ENCODE results near the gene TP53TG3B. TPM values are rescaled to one million over a fixed set of nuclear protein-coding genes. Genes with fewer than 3 reads are reported as not detected.
"Not testable (repeated sequence)": the region's sequence is repeated elsewhere in the genome, so short reads cannot be mapped to it uniquely, and the experiment has no call there.

The TP53TG3B gene, protein sequence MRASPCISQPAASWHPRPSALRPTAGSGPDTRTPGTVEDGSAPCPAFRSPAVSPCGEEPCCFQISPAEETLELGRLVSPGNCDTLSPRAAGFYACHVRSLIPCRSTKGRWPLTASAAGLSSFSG
- not detected for total RNA-seq
- long read RNA-seq, partial matches to known transcripts: 0 of 1 reads
- long read RNA-seq, other reads (novel, unspliced or antisense): 0 of 1 reads

DNA sequence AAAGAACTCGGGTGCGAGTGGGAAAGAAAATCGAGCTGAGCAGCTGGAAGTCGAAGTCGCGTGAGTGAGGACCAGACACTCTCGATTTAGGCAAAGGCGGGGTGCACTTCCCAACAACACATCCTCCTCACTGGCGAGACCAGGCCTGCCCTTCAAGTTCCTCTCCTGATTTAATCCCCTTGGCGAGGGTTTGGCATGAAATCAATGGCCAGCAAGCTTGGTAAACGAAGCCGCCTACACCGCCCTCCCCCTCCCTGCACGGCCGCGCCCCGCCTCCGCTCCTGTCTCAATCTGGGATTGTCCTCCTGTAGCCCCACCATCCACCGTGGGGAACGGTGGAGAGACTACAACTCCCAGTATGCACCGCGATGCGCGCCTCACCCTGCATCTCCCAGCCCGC lies at the start of gene TP53TG3B:
Gene TP53TG3B (plus strand): TSS at position 301 of the 400 bp plus-strand sequence. CDS start 68 bp downstream, at position 369.
- ATAC-seq; DNase-seq; intact Hi-C loops (cut with micrococcal nuclease): not testable (repeated sequence)

DNA sequence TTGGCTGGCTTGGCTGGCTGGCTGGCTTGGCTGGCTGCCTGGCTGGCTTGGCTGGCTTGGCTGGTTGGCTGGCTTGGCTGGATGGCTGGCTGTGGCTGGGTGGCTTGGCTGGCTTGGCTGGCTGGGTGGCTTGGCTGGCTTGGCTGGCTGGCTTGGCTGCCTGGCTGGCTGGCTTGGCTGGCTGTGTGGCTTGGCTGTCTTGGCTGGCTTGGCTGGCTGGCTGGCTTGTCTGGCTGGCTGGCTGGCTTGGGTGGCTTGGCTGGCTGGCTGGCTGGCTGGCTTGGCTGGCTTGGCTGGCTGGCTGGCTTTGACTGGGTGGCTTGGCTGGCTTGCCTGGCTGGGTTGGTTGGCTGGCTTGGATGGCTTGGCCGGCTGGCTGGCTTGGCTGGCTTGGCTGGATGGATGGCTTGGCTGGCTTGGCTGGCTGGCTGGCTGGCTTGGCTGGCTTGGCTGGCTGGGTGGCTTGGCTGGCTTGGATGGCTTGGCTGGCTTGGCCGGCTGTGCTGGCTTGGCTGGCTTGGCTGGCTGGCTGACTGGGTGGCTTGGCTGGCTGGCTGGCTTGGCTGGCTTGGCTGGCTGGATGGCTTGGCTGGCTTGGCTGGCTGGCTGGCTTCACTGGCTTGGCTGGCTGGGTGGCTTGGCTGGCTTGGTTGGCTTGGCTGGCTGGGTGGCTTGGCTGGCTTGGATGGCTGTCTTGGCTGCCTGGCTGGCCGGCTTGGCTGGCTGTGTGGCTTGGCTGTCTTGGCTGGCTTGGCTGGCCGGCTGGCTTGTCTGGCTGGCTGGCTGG lies 24.2 kb upstream of the TP53TG3B start:
- intact Hi-C loops (cut with micrococcal nuclease); DNase-seq; ATAC-seq: not testable (repeated sequence)

DNA sequence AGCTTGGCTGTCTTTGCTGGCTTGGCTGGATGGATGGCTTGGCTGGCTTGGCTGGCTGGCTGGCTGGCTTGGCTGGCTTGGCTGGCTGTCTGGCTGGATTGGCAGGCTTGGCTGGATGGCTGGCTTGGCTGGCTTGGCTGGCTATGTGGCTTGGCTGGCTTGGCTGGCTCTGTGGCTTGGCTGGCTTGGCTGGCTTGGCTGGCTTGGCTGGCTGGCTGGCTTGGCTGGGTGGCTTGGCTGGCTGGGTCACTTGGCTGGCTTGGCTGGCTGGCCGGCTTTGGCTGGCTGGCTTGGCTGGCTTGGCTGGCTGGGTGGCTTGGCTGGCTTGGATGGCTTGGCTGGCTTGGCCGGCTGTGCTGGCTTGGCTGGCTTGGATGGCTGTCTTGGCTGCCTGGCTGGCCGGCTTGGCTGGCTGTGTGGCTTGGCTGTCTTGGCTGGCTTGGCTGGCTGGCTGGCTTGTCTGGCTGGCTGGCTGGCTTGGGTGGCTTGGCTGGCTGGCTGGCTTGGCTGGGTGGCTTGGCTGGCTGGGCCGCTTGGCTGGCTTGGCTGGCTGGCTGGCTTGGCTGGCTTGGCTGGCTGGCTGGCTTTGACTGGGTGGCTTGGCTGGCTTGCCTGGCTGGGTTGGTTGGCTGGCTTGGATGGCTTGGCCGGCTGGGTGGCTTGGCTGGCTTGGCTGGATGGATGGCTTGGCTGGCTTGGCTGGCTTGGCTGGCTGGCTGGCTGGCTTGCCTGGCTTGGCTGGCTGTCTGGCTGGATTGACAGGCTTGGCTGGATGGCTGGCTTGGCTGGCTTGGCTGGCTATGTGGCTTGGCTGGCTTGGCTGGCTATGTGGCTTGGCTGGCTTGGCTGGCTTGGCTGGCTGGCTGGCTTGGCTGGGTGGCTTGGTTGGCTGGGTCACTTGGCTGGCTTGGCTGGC lies 22.8 kb upstream of the TP53TG3B start:
- intact Hi-C loops (cut with micrococcal nuclease); ATAC-seq; DNase-seq: not testable (repeated sequence)

DNA sequence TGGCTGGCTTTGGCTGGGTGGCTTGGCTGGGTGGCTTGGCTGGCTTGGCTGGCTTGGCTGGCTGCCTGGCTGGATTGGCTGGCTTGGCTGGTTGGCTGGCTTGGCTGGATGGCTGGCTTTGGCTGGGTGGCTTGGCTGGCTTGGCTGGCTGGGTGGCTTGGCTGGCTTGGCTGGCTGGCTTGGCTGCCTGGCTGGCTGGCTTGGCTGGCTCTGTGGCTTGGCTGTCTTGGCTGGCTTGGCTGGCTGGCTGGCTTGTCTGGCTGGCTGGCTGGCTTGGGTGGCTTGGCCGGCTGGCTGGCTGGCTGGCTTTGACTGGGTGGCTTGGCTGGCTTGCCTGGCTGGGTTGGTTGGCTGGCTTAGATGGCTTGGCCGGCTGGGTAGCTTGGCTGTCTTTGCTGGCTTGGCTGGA lies 22.1 kb upstream of the TP53TG3B start:
- DNase-seq; intact Hi-C loops (cut with micrococcal nuclease); ATAC-seq: not testable (repeated sequence)

DNA sequence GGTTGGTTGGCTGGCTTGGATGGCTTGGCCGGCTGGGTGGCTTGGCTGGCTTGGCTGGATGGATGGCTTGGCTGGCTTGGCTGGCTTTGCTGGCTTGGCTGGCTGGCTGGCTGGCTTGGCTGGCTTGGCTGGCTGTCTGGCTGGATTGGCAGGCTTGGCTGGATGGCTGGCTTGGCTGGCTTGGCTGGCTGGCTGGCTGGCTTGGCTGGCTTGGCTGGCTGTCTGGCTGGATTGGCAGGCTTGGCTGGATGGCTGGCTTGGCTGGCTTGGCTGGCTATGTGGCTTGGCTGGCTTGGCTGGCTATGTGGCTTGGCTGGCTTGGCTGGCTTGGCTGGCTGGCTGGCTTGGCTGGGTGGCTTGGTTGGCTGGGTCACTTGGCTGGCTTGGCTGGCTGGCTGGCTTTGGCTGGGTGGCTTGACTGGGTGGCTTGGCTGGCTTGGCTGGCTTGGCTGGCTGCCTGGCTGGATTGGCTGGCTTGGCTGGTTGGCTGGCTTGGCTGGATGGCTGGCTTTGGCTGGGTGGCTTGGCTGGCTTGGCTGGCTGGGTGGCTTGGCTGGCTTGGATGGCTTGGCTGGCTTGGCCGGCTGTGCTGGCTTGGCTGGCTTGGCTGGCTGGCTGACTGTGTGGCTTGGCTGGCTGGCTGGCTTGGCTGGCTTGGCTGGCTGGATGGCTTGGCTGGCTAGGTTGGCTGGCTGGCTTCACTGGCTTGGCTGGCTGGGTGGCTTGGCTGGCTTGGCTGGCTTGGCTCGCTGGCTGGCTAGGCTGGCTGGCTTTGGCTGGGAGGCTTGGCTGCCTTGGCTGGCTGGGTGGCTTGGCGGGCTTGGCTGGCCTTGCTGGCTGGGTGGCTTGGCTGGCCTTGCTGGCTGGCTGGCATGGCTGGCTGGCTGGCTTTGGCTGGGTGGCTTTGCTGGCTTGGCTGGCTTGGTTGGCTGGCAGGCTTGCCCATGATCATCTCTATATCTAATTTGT lies 21.3 kb upstream of the TP53TG3B start:
- DNase-seq; intact Hi-C loops (cut with micrococcal nuclease): not testable (repeated sequence)
- peak; percentile 50 for ATAC-seq

Other genes starting within 250 kb of the TP53TG3B start
- gene TP53TG3C, start 166.6 kb upstream of the TP53TG3B start, total RNA-seq: 0.42 TPM
- not detected for gene TP53TG3E, start 56.5 kb upstream of the TP53TG3B start, total RNA-seq
- gene TP53TG3F, start 98.8 kb downstream of the TP53TG3B start, total RNA-seq: not detected

All from left ventricle myocardium superior (tissue), 1 donor.